HEK293 (cell line): ENCODE results near the gene PDGFC.

Experiments used
- CTCF ChIA-PET: fragments of 350-600 bp; formaldehyde crosslinking; extraction: SDS; loops from one replicate; lab custom pipeline; 2021; ENCODE audit warnings: antibody characterized with exemption; lab: Yijun Ruan, JAX
- POLR2A ChIA-PET: fragments of 300-600 bp; formaldehyde crosslinking; extraction: SDS; loops from one replicate; lab custom pipeline; 2020; ENCODE audit warnings: antibody characterized with exemption, inconsistent platforms; lab: Yijun Ruan, JAX
- H3K27ac ChIP-seq: fragments of 200-500 bp; sonication (Bioruptor generic); 2 replicates; pipeline ENCODE4 v1.5.1; 2014; ENCODE audit warnings: low read depth, low read length, control low read depth, inconsistent platforms; ENCODE audit errors: extremely low read depth
- H3K36me3 ChIP-seq, 2 experiments: fragments of 200-500 bp in 1 of 2; sonication (Bioruptor generic) in 1 of 2; 1 replicate in 1 of 2; 2 replicates in 1 of 2; pipeline ENCODE4 v1.5.1; 2014 to 2017; ENCODE audit warnings: inconsistent platforms in 2 of 2, low read length in 2 of 2; ENCODE audit not compliant: control insufficient read depth in 2 of 2, insufficient read depth in 1 of 2
- H3K4me1 ChIP-seq: fragments of 200-500 bp; sonication (Bioruptor generic); 2 replicates; pipeline ENCODE4 v1.5.1; 2014; ENCODE audit warnings: mild to moderate bottlenecking, low read length, inconsistent platforms; ENCODE audit not compliant: control insufficient read depth, insufficient read depth
- H3K4me3 ChIP-seq: 2 replicates; pipeline ENCODE4 v1.5.1; 2011; ENCODE audit warnings: low read depth, mild to moderate bottlenecking, control low read depth, low read length, moderate library complexity
- H3K9me3 ChIP-seq: fragments of 200-500 bp; sonication (Bioruptor generic); 2 replicates; pipeline ENCODE4 v1.5.1; 2014; ENCODE audit warnings: low read depth, low read length, inconsistent platforms; ENCODE audit not compliant: control insufficient read depth, insufficient read depth
- BCL11A ChIP-seq: fragments of 450-650 bp; formaldehyde crosslinking; IDR thresholded peaks from 2 replicates; pipeline ENCODE4 v1.5.1; 2016; ENCODE audit warnings: low read depth, missing biosample characterization, missing genetic modification characterization
- GLI2 ChIP-seq: fragments of 450-650 bp; formaldehyde crosslinking; IDR thresholded peaks from 2 replicates; pipeline ENCODE4; 2017; ENCODE audit warnings: missing biosample characterization, missing genetic modification characterization, low read depth, borderline replicate concordance
- KLF10 ChIP-seq: fragments of 450-650 bp; IDR thresholded peaks from 2 replicates; pipeline ENCODE4 v1.5.1; 2018; ENCODE audit warnings: missing biosample characterization, mild to moderate bottlenecking, missing genetic modification characterization
- OVOL3 ChIP-seq: fragments of 450-650 bp; formaldehyde crosslinking; IDR thresholded peaks from 2 replicates; pipeline ENCODE4 v1.5.1; 2016; ENCODE audit warnings: missing biosample characterization, missing genetic modification characterization
- PRDM10 ChIP-seq: fragments of 450-650 bp; formaldehyde crosslinking; IDR thresholded peaks from 2 replicates; pipeline ENCODE4 v1.5.1; 2016; ENCODE audit warnings: missing biosample characterization, missing genetic modification characterization
- SALL2 ChIP-seq: fragments of 450-650 bp; formaldehyde crosslinking; IDR thresholded peaks from 2 replicates; pipeline ENCODE4 v1.5.0; 2017; ENCODE audit warnings: missing biosample characterization, mild to moderate bottlenecking, missing genetic modification characterization, borderline replicate concordance
- SCRT2 ChIP-seq: fragments of 450-650 bp; formaldehyde crosslinking; IDR thresholded peaks from 2 replicates; pipeline ENCODE4 v1.5.1; 2016; ENCODE audit warnings: missing biosample characterization, missing genetic modification characterization
- SP7 ChIP-seq: fragments of 450-650 bp; formaldehyde crosslinking; IDR thresholded peaks from 2 replicates; pipeline ENCODE4 v1.5.1; 2016; ENCODE audit warnings: missing biosample characterization, missing genetic modification characterization
- TCF7L2 ChIP-seq: IDR thresholded peaks from 2 replicates; pipeline ENCODE4 v1.6.1; 2011; ENCODE audit warnings: low read depth, mild to moderate bottlenecking, inconsistent platforms, low read length, moderate library complexity, borderline replicate concordance
- ZBTB8A ChIP-seq: fragments of 450-650 bp; formaldehyde crosslinking; IDR thresholded peaks from 2 replicates; pipeline ENCODE4 v1.5.1; 2016; ENCODE audit warnings: missing biosample characterization, missing genetic modification characterization
- ZEB2 ChIP-seq: fragments of 450-650 bp; formaldehyde crosslinking; IDR thresholded peaks from 2 replicates; pipeline ENCODE4 v1.5.1; 2016; ENCODE audit warnings: missing biosample characterization, missing genetic modification characterization
- ZFP3 ChIP-seq: fragments of 450-650 bp; formaldehyde crosslinking; IDR thresholded peaks from 2 replicates; pipeline ENCODE4 v1.5.1; 2016; ENCODE audit warnings: low read depth, missing biosample characterization, missing genetic modification characterization
- ZFP69B ChIP-seq: fragments of 450-650 bp; formaldehyde crosslinking; IDR thresholded peaks from 2 replicates; pipeline ENCODE4 v1.5.1; 2016; ENCODE audit warnings: missing biosample characterization, missing genetic modification characterization
- ZNF112 ChIP-seq: fragments of 450-650 bp; formaldehyde crosslinking; IDR thresholded peaks from 2 replicates; pipeline ENCODE4 v1.5.0; 2017; ENCODE audit warnings: missing biosample characterization, missing genetic modification characterization
- ZNF169 ChIP-seq: fragments of 450-650 bp; formaldehyde crosslinking; IDR thresholded peaks from 2 replicates; pipeline ENCODE4 v1.5.1; 2016; ENCODE audit warnings: missing biosample characterization, missing genetic modification characterization
- ZNF2 ChIP-seq: fragments of 450-650 bp; formaldehyde crosslinking; IDR thresholded peaks from 2 replicates; pipeline ENCODE4 v1.5.1; 2016; ENCODE audit warnings: missing biosample characterization, missing genetic modification characterization
- ZNF221 ChIP-seq: fragments of 450-650 bp; formaldehyde crosslinking; IDR thresholded peaks from 2 replicates; pipeline ENCODE4 v1.5.1; 2017; ENCODE audit warnings: missing biosample characterization, missing genetic modification characterization, borderline replicate concordance
- ZNF223 ChIP-seq: fragments of 450-650 bp; formaldehyde crosslinking; IDR thresholded peaks from 2 replicates; pipeline ENCODE4 v1.5.1; 2016; ENCODE audit warnings: missing biosample characterization, missing genetic modification characterization
- ZNF280D ChIP-seq: fragments of 450-650 bp; formaldehyde crosslinking; IDR thresholded peaks from 2 replicates; pipeline ENCODE4 v1.5.1; 2016; ENCODE audit warnings: missing biosample characterization, missing genetic modification characterization
- ZNF292 ChIP-seq: fragments of 450-650 bp; formaldehyde crosslinking; IDR thresholded peaks from 2 replicates; pipeline ENCODE4 v1.5.1; 2016; ENCODE audit warnings: low read depth, missing biosample characterization, missing genetic modification characterization, borderline replicate concordance
- ZNF350 ChIP-seq: fragments of 450-650 bp; formaldehyde crosslinking; IDR thresholded peaks from 2 replicates; pipeline ENCODE4 v1.5.0; 2017; ENCODE audit warnings: missing biosample characterization, mild to moderate bottlenecking, missing genetic modification characterization
- ZNF391 ChIP-seq: fragments of 450-650 bp; formaldehyde crosslinking; IDR thresholded peaks from 2 replicates; pipeline ENCODE4 v1.5.1; 2016; ENCODE audit warnings: low read depth, missing biosample characterization, missing genetic modification characterization, borderline replicate concordance
- ZNF423 ChIP-seq: fragments of 450-650 bp; formaldehyde crosslinking; IDR thresholded peaks from 2 replicates; pipeline ENCODE4 v1.5.1; 2016; ENCODE audit warnings: missing biosample characterization, missing genetic modification characterization
- ZNF433 ChIP-seq: fragments of 450-650 bp; formaldehyde crosslinking; IDR thresholded peaks from 2 replicates; pipeline ENCODE4 v1.5.1; 2016; ENCODE audit warnings: missing biosample characterization, missing genetic modification characterization, low read depth
- ZNF449 ChIP-seq: fragments of 450-650 bp; formaldehyde crosslinking; IDR thresholded peaks from 2 replicates; pipeline ENCODE4 v1.5.1; 2017; ENCODE audit warnings: missing biosample characterization, mild to moderate bottlenecking, missing genetic modification characterization, moderate library complexity
- ZNF473 ChIP-seq: fragments of 450-650 bp; formaldehyde crosslinking; IDR thresholded peaks from 2 replicates; pipeline ENCODE4 v1.5.1; 2017; ENCODE audit warnings: missing biosample characterization, missing genetic modification characterization
- ZNF501 ChIP-seq: fragments of 450-650 bp; formaldehyde crosslinking; IDR thresholded peaks from 2 replicates; pipeline ENCODE4 v1.5.1; 2016; ENCODE audit warnings: missing biosample characterization, missing genetic modification characterization
- ZNF521 ChIP-seq: fragments of 450-650 bp; formaldehyde crosslinking; IDR thresholded peaks from 2 replicates; pipeline ENCODE4 v1.5.1; 2017; ENCODE audit warnings: missing biosample characterization, mild to moderate bottlenecking, missing genetic modification characterization
- ZNF544 ChIP-seq: fragments of 450-650 bp; formaldehyde crosslinking; IDR thresholded peaks from 2 replicates; pipeline ENCODE4 v1.5.0; 2017; ENCODE audit warnings: missing biosample characterization, missing genetic modification characterization
- ZNF600 ChIP-seq: fragments of 450-650 bp; formaldehyde crosslinking; IDR thresholded peaks from 2 replicates; pipeline ENCODE4 v1.5.1; 2016; ENCODE audit warnings: missing biosample characterization, missing genetic modification characterization
- ZNF621 ChIP-seq: fragments of 450-650 bp; formaldehyde crosslinking; IDR thresholded peaks from 2 replicates; pipeline ENCODE4 v1.5.1; 2017; ENCODE audit warnings: missing biosample characterization, missing genetic modification characterization
- ZNF670 ChIP-seq: fragments of 450-650 bp; formaldehyde crosslinking; IDR thresholded peaks from 2 replicates; pipeline ENCODE4 v1.5.1; 2016; ENCODE audit warnings: missing biosample characterization, missing genetic modification characterization, low read depth

Gene PDGFC

GRCh38 chr4:156815717-156816359, 155.8 kb downstream of the PDGFC start:
- POLR2A ChIA-PET, result no interaction called here
- CTCF ChIA-PET, result no interaction called here
- no peaks in the 10 kb centered on the region for H3K9me3 ChIP-seq
- H3K4me1 ChIP-seq, result peaks cover 7% of the 10 kb centered on the region
- no peaks in the 10 kb centered on the region for H3K36me3 ChIP-seq
- peak overlapping the region; percentile 85 for H3K27ac ChIP-seq
- no peak overlapping the region for H3K4me3 ChIP-seq
- TF ChIP-seq OVOL3 (tag by site-specific recombination) (peak; percentile 81; the same call in 1 of the 2 replicates), ZNF600 (no peak), ZNF423 (no peak), ZNF621 (tag by site-specific recombination) (no peak), ZNF112 (tag by site-specific recombination) (no peak), ZNF544 (no peak), PRDM10 (tag by site-specific recombination) (peak; percentile 33; the same call in 1 of the 2 replicates), TCF7L2 (peak; percentile 80), ZNF221 (no peak), SCRT2 (peak; percentile 78), ZNF2 (tag by site-specific recombination) (peak; percentile 29; the same call in 1 of the 2 replicates), SP7 (tag by site-specific recombination) (peak; percentile 93), ZNF473 (no peak), ZNF670 (tag by site-specific recombination) (no peak), SALL2 (tag by site-specific recombination) (no peak), ZNF169 (tag by site-specific recombination) (no peak), ZNF521 (tag by site-specific recombination) (no peak), ZFP3 (no peak), ZNF391 (tag by site-specific recombination) (no peak; the same call in 1 of the 2 replicates), ZFP69B (tag by site-specific recombination) (no peak), ZNF449 (peak; percentile 17; the same call in 1 of the 2 replicates), ZNF501 (tag by site-specific recombination) (0 out of 2 replicates have a peak, but pooled peaks have one; percentile 24), ZNF280D (tag by site-specific recombination) (no peak), ZNF223 (tag by site-specific recombination) (no peak), KLF10 (tag by site-specific recombination) (peak; percentile 84), ZNF433 (tag by site-specific recombination) (no peak), ZBTB8A (tag by site-specific recombination) (no peak), ZEB2 (tag by site-specific recombination) (peak; percentile 78), GLI2 (tag by site-specific recombination) (peak; percentile 83; the same call in 1 of the 2 replicates), ZNF350 (tag by site-specific recombination) (no peak), ZNF292 (tag by site-specific recombination) (no peak), BCL11A (peak; percentile 59; the same call in 1 of the 2 replicates)
